Neuronal stem cell (in vitro differentiated cells): ENCODE measurements around the gene LMNA.
A peak's percentile ranks its signal among the peaks of the same experiment; 100 is the strongest.

ENCODE experiments used
- DNase-seq: peaks from one replicate; pipeline ENCODE4 v3.0.0-alpha.2; 2013; ENCODE audit warnings: low spot score
- H2AFZ ChIP-seq: one replicate; pipeline ENCODE4 v1.6.1; 2013; ENCODE audit warnings: mild to moderate bottlenecking, low read length, inconsistent platforms
- H2AK5ac ChIP-seq: 2 replicates; pipeline ENCODE4 v1.6.1; 2013; ENCODE audit warnings: low read depth, mild to moderate bottlenecking, inconsistent platforms, low read length, moderate library complexity, mixed read lengths
- H2BK120ac ChIP-seq: 2 replicates; pipeline ENCODE4 v1.6.1; 2013; ENCODE audit warnings: low read depth, mild to moderate bottlenecking, inconsistent platforms, low read length, moderate library complexity, mixed read lengths
- H2BK12ac ChIP-seq: one replicate; pipeline ENCODE4 v1.6.1; 2013; ENCODE audit warnings: low read length, inconsistent platforms
- H2BK15ac ChIP-seq: 2 replicates; pipeline ENCODE4 v1.6.1; 2013; ENCODE audit warnings: mild to moderate bottlenecking, low read length, inconsistent platforms, mixed read lengths
- H2BK5ac ChIP-seq: one replicate; pipeline ENCODE4 v1.6.1; 2013; ENCODE audit warnings: inconsistent platforms, mild to moderate bottlenecking, low read length, moderate library complexity
- H3K14ac ChIP-seq: one replicate; pipeline ENCODE4 v1.6.1; 2013; ENCODE audit warnings: low read length, inconsistent platforms
- H3K18ac ChIP-seq: 2 replicates; pipeline ENCODE4 v1.6.1; 2013; ENCODE audit warnings: low read length, inconsistent platforms
- H3K23ac ChIP-seq: 2 replicates; pipeline ENCODE4 v1.6.1; 2013; ENCODE audit warnings: low read depth, mild to moderate bottlenecking, mixed read lengths, low read length, inconsistent platforms; ENCODE audit not compliant: poor library complexity
- H3K27ac ChIP-seq: replicated peaks from 3 replicates; pipeline ENCODE4 v1.5.1; 2013; ENCODE audit warnings: low read length, inconsistent platforms
- H3K27me3 ChIP-seq, 3 experiments: 2 replicates each; pipeline ENCODE4 v1.6.1; 2013; ENCODE audit warnings: low read length in 3 of 3, mild to moderate bottlenecking in 2 of 3, inconsistent platforms in 1 of 3, low read depth in 1 of 3, mixed read lengths in 1 of 3, moderate library complexity in 1 of 3; ENCODE audit not compliant: control insufficient read depth in 3 of 3, insufficient read depth in 3 of 3
- H3K36me3 ChIP-seq, 2 donors: replicated peaks in 1 of 2; 2 replicates each; pipeline ENCODE4 v1.6.1; 2013; ENCODE audit warnings: low read length in 2 of 2; ENCODE audit not compliant: control insufficient read depth in 2 of 2, insufficient read depth in 2 of 2
- H3K4ac ChIP-seq: 2 replicates; pipeline ENCODE4 v1.6.1; 2013; ENCODE audit warnings: inconsistent platforms, mild to moderate bottlenecking, low read length, moderate library complexity
- H3K4me1 ChIP-seq, 2 donors: 1 replicate in 1 of 2; 2 replicates in 1 of 2; pipeline ENCODE4 v1.6.1; 2013; ENCODE audit warnings: low read length in 2 of 2, low read depth in 1 of 2; ENCODE audit not compliant: control insufficient read depth in 2 of 2, insufficient read depth in 1 of 2
- H3K4me2 ChIP-seq: one replicate; pipeline ENCODE4 v1.6.1; 2013; ENCODE audit warnings: mild to moderate bottlenecking, low read length, inconsistent platforms; ENCODE audit not compliant: insufficient read depth, poor library complexity, severe bottlenecking
- H3K4me3 ChIP-seq, 2 donors: 2 replicates each; pipeline ENCODE4 v1.5.1; 2013; ENCODE audit warnings: low read length in 2 of 2, mild to moderate bottlenecking in 2 of 2, inconsistent platforms in 1 of 2, moderate library complexity in 1 of 2
- H3K79me1 ChIP-seq: one replicate; pipeline ENCODE4 v1.6.1; 2013; ENCODE audit warnings: low read depth, mild to moderate bottlenecking, inconsistent platforms, low read length, moderate library complexity
- H3K9ac ChIP-seq: one replicate; pipeline ENCODE4 v1.6.1; 2013; ENCODE audit warnings: mild to moderate bottlenecking, low read depth, low read length, inconsistent platforms; ENCODE audit not compliant: poor library complexity
- H3K9me3 ChIP-seq, 2 donors: replicated peaks in 1 of 2; 2 replicates each; pipeline versions ENCODE3 to v1.6.1; 2013; ENCODE audit warnings: low read length in 2 of 2, mild to moderate bottlenecking in 2 of 2, inconsistent platforms in 1 of 2, low read depth in 1 of 2, mixed read lengths in 1 of 2, moderate library complexity in 1 of 2; ENCODE audit not compliant: control insufficient read depth in 2 of 2, insufficient read depth in 1 of 2
- H4K8ac ChIP-seq: one replicate; pipeline ENCODE4 v1.6.1; 2013; ENCODE audit warnings: low read depth, mild to moderate bottlenecking, inconsistent platforms, low read length, moderate library complexity
- H4K91ac ChIP-seq: one replicate; pipeline ENCODE4 v1.6.1; 2013; ENCODE audit warnings: low read length, low read depth, mild to moderate bottlenecking, inconsistent platforms; ENCODE audit not compliant: poor library complexity
- WGBS, 2 donors: extraction: QIAGEN DNeasy Blood & Tissue Kit; methylation state at CpG; one replicate each; pipeline ENCODE4 v1.1.7; 2013; ENCODE audit warnings: missing lambda C conversion rate in 2 of 2, mixed read lengths in 1 of 2; ENCODE audit not compliant: insufficient read length in 2 of 2, insufficient replicate concordance in 1 of 2; ENCODE audit errors: extremely low coverage in 2 of 2; 5-methylcytosine and 5-hydroxymethylcytosine counted together

The LMNA gene

GRCh38 chr1:156075775-156076204 is 38.7 kb upstream of the LMNA start:
- H3K14ac ChIP-seq, result no peak overlapping the region
- H2BK15ac ChIP-seq, result no peak overlapping the region
- peaks cover 60 to 63% of the 10 kb centered on the region in 2 donors for H3K4me1 ChIP-seq
- H3K9me3 ChIP-seq, result no peaks in the 10 kb centered on the region
- peaks cover 17 to 83% of the 10 kb centered on the region in 2 donors for H3K36me3 ChIP-seq
- H3K27ac ChIP-seq, result peak overlapping the region; percentile 81
- peaks cover 6% of the 10 kb centered on the region for H3K79me1 ChIP-seq
- no peak overlapping the region for H2BK120ac ChIP-seq
- H3K4me2 ChIP-seq, result no peak overlapping the region
- no peak overlapping the region for H2BK5ac ChIP-seq
- no peak overlapping the region for H4K8ac ChIP-seq
- H3K27me3 ChIP-seq, result no peaks in the 10 kb centered on the region
- no peak overlapping the region for H3K9ac ChIP-seq
- no peak overlapping the region for H3K4ac ChIP-seq
- no peak overlapping the region for H2AFZ ChIP-seq
- no peak overlapping the region for H3K23ac ChIP-seq
- H3K18ac ChIP-seq, result no peak overlapping the region
- no peak for DNase-seq
- no peak overlapping the region for H2AK5ac ChIP-seq
- no peak overlapping the region for H3K4me3 ChIP-seq
- WGBS, 2 donors, result no CpG with 5 or more reads among the region's 4 CpGs
- no peak overlapping the region for H4K91ac ChIP-seq
- H2BK12ac ChIP-seq, result no peak overlapping the region

- H3K23ac ChIP-seq, result peak overlapping the region; percentile 92
- DNase-seq, result no peak
- peak overlapping the region; percentile 45 for H3K4ac ChIP-seq
- peak overlapping the region; percentile 89 for H2AK5ac ChIP-seq
- peak overlapping the region; percentile 51 for H2BK15ac ChIP-seq
- H2AFZ ChIP-seq, result no peak overlapping the region
- no peak overlapping the region for H3K14ac ChIP-seq
- H3K4me3 ChIP-seq, result no peak overlapping the region
- peak overlapping the region; percentile 72 for H3K9ac ChIP-seq
- peaks cover 59 to 60% of the 10 kb centered on the region in 2 donors for H3K4me1 ChIP-seq
- H4K91ac ChIP-seq, result peak overlapping the region; percentile 83
- no CpG with 5 or more reads among the region's 73 CpGs for WGBS, 2 donors
- no peaks in the 10 kb centered on the region for H3K27me3 ChIP-seq
- H4K8ac ChIP-seq, result no peak overlapping the region
- H3K9me3 ChIP-seq, result no peaks in the 10 kb centered on the region
- peaks cover 6% of the 10 kb centered on the region for H3K79me1 ChIP-seq
- peaks cover 17 to 79% of the 10 kb centered on the region in 2 donors for H3K36me3 ChIP-seq
- H3K27ac ChIP-seq, result peak overlapping the region; percentile 81
- H2BK12ac ChIP-seq, result no peak overlapping the region
- H2BK120ac ChIP-seq, result no peak overlapping the region
- H3K4me2 ChIP-seq, result peak overlapping the region; percentile 48
- H3K18ac ChIP-seq, result peak overlapping the region; percentile 86
- peak overlapping the region; percentile 82 for H2BK5ac ChIP-seq
These were observed 37.7 kb upstream of the LMNA start for GRCh38 chr1:156076609-156077429.

GRCh38 chr1:156077430-156077760 is 37.1 kb upstream of the LMNA start:
- H3K79me1 ChIP-seq, result peaks cover 3% of the 10 kb centered on the region
- no peak overlapping the region for H2AFZ ChIP-seq
- no peak overlapping the region for H2BK12ac ChIP-seq
- H3K36me3 ChIP-seq, result peaks cover 17 to 75% of the 10 kb centered on the region in 2 donors
- H3K9me3 ChIP-seq, result no peaks in the 10 kb centered on the region
- H2BK15ac ChIP-seq, result peak overlapping the region; percentile 51
- WGBS, 2 donors, result no CpG with 5 or more reads among the region's 19 CpGs
- H3K27ac ChIP-seq, result peak overlapping the region; percentile 81
- H3K18ac ChIP-seq, result peak overlapping the region; percentile 86
- no peaks in the 10 kb centered on the region for H3K27me3 ChIP-seq
- H3K4me2 ChIP-seq, result no peak overlapping the region
- peak overlapping the region; percentile 89 for H2AK5ac ChIP-seq
- H3K4me3 ChIP-seq, result no peak overlapping the region
- no peak overlapping the region for H3K14ac ChIP-seq
- no peak overlapping the region for H4K91ac ChIP-seq
- DNase-seq, result no peak
- H3K23ac ChIP-seq, result peak overlapping the region; percentile 92
- H2BK5ac ChIP-seq, result peak overlapping the region; percentile 82
- no peak overlapping the region for H3K9ac ChIP-seq
- H2BK120ac ChIP-seq, result no peak overlapping the region
- H3K4ac ChIP-seq, result peak overlapping the region; percentile 45
- H3K4me1 ChIP-seq, result peaks cover 56 to 59% of the 10 kb centered on the region in 2 donors
- H4K8ac ChIP-seq, result no peak overlapping the region

- peak overlapping the region; percentile 36 to 46 for H3K4me3 ChIP-seq
- no peak overlapping the region for H2AFZ ChIP-seq
- H2BK120ac ChIP-seq, result no peak overlapping the region
- H2BK15ac ChIP-seq, result no peak overlapping the region
- no peak overlapping the region for H3K14ac ChIP-seq
- no peak overlapping the region for H3K9ac ChIP-seq
- H3K18ac ChIP-seq, result no peak overlapping the region
- no peak overlapping the region for H4K8ac ChIP-seq
- no peak overlapping the region for H2BK5ac ChIP-seq
- DNase-seq, result no peak
- H3K4me2 ChIP-seq, result peak overlapping the region; percentile 59
- H2AK5ac ChIP-seq, result no peak overlapping the region
- H3K4me1 ChIP-seq, result peaks cover 47 to 49% of the 10 kb centered on the region in 2 donors
- no peak overlapping the region for H3K23ac ChIP-seq
- no peak overlapping the region for H3K4ac ChIP-seq
- no peaks in the 10 kb centered on the region for H3K79me1 ChIP-seq
- peaks cover 16 to 62% of the 10 kb centered on the region in 2 donors for H3K36me3 ChIP-seq
- no peak overlapping the region for H4K91ac ChIP-seq
- H3K27ac ChIP-seq, result peak overlapping the region; percentile 28
- no CpG with 5 or more reads among the region's 5 CpGs for WGBS, 2 donors
- no peaks in the 10 kb centered on the region for H3K9me3 ChIP-seq
- no peak overlapping the region for H2BK12ac ChIP-seq
- H3K27me3 ChIP-seq, result no peaks in the 10 kb centered on the region
These were observed 35.8 kb upstream of the LMNA start for GRCh38 chr1:156078728-156079127.
